Duodenal mucosa (tissue), 2 donors: ENCODE data around the gene UBE2C.
"Not testable (repeated sequence)": the region's sequence is repeated elsewhere in the genome, so short reads cannot be mapped to it uniquely, and the experiment has no call there.

Experiments used
- H3K27ac ChIP-seq: one replicate; pipeline ENCODE4 v1.7.0; 2013; ENCODE audit warnings: low read depth, low read length
- H3K27me3 ChIP-seq, 2 donors: one replicate each; pipeline ENCODE4 v1.7.0; 2013; ENCODE audit warnings: low read length in 2 of 2, control low read depth in 1 of 2; ENCODE audit not compliant: insufficient read depth in 2 of 2, control insufficient read depth in 1 of 2
- H3K36me3 ChIP-seq, 2 donors: one replicate each; pipeline ENCODE4 v1.7.0; 2013; ENCODE audit warnings: low read length in 2 of 2, control low read depth in 1 of 2; ENCODE audit not compliant: insufficient read depth in 2 of 2, control insufficient read depth in 1 of 2
- H3K4me1 ChIP-seq, 2 donors: one replicate each; pipeline ENCODE4 v1.7.0; 2013; ENCODE audit warnings: low read length in 2 of 2, control low read depth in 1 of 2; ENCODE audit not compliant: insufficient read depth in 2 of 2, control insufficient read depth in 1 of 2
- H3K4me3 ChIP-seq, 2 donors: one replicate each; pipeline ENCODE4 v1.7.0; 2013; ENCODE audit warnings: low read length in 2 of 2, low read depth in 1 of 2
- H3K9ac ChIP-seq, 2 donors: one replicate each; pipeline ENCODE4 v1.7.0; 2013; ENCODE audit warnings: low read length in 2 of 2, low read depth in 1 of 2
- H3K9me3 ChIP-seq, 2 donors: one replicate each; pipeline ENCODE4 v1.7.0; 2013; ENCODE audit warnings: low read length in 2 of 2, control low read depth in 1 of 2; ENCODE audit not compliant: control insufficient read depth in 1 of 2

UBE2C gene

DNA sequence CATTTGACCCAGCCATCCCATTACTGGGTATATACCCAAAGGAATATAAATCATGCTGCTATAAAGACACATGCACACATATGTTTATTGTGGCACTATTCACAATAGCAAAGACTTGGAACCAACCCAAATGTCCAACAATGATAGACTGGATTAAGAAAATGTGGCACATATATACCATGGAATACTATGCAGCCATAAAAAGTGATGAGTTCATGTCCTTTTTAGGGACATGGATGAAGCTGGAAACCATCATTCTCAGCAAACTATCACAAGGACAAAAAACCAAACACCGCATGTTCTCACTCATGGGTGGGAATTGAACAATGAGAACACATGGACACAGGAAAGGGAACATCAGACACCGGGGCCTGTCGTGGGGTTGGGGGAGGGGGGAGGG, 14.5 kb upstream of the UBE2C start:
- not testable (repeated sequence) for H3K9me3 ChIP-seq, H3K9ac ChIP-seq, H3K4me1 ChIP-seq, H3K27ac ChIP-seq, H3K4me3 ChIP-seq, H3K27me3 ChIP-seq
- peaks cover 20 to 51% of the 10 kb centered on the region in 2 donors for H3K36me3 ChIP-seq

GRCh38 chr20:45798935-45799642, 13.4 kb upstream of the UBE2C start:
- peaks cover 26 to 57% of the 10 kb centered on the region in 2 donors for H3K36me3 ChIP-seq
- H3K9ac ChIP-seq, result no peak overlapping the region
- no peak overlapping the region for H3K4me3 ChIP-seq
- no peaks in the 10 kb centered on the region for H3K27me3 ChIP-seq
- H3K9me3 ChIP-seq, result no peaks in the 10 kb centered on the region
- no peaks in the 10 kb centered on the region for H3K4me1 ChIP-seq
- no peak overlapping the region for H3K27ac ChIP-seq

DNA sequence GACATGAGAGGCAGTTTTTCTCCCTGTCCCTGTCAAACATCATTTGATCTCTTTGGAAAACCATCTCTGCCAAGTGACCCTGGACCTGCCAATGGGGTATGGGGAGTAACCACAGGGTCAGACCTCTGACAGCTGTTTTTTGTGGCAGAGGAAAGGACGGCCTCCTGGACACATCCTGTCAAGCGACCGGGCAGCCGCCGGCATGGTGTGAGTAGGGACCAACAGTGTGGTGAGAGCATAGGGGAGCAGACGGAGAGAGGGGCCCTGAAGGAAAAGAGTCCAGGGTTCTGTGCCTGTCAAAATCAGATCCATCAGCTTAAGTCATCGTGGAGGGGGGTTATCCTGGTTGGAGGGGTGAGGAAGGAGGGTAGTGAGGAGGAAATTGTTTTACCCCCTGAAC, 10.6 kb upstream of the UBE2C start:
- Histone ChIP-seq H3K27ac (no peak overlapping the region), H3K9me3 (no peaks in the 10 kb centered on the region), H3K27me3 (no peaks in the 10 kb centered on the region), H3K36me3 (peaks cover 28 to 60% of the 10 kb centered on the region in 2 donors), H3K4me1 (no peaks in the 10 kb centered on the region), H3K9ac (no peak overlapping the region), H3K4me3 (no peak overlapping the region)

DNA sequence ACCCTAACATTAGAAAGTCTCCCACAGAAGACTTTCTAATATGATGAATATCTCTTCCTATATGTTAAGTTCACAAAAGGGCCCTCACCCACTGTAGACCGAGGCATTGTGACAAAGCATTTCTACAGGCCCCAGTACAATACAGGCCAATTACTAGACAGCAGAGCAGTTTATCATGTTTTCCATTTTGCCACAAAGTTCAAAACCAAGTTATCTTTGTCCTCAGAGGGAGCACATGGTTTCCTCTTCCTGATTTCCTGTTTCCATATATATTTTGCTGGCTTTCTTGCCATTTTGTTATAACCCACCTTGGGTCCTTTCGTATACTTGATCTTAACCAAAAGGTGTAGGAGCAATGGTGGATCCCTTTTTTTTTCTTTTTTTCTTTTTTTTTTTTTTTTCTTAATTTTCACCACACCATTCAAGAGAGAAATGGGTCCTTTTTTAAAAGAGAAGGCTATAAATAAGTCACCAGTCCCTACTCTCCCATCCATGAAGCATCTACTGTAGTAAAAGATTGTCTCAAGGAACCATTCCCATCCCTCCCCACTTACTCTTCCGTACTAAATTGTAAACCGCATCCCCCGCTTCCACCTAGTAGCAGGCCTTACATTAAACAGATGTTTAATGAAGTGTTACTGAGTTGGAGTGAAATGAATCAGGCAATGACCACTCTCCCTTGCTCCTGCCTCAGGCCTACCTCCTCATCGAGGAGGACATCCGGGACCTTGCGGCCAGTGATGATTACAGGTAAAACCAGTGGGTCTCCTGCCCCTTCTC, 2.1 kb upstream of the UBE2C start:
- Histone ChIP-seq H3K9me3 (no peaks in the 10 kb centered on the region), H3K27me3 (no peaks in the 10 kb centered on the region), H3K27ac (no peak overlapping the region), H3K36me3 (peaks cover 30 to 51% of the 10 kb centered on the region in 2 donors), H3K9ac (no peak overlapping the region), H3K4me3 (no peak overlapping the region), H3K4me1 (peaks cover 8 to 17% of the 10 kb centered on the region in 2 donors)

DNA sequence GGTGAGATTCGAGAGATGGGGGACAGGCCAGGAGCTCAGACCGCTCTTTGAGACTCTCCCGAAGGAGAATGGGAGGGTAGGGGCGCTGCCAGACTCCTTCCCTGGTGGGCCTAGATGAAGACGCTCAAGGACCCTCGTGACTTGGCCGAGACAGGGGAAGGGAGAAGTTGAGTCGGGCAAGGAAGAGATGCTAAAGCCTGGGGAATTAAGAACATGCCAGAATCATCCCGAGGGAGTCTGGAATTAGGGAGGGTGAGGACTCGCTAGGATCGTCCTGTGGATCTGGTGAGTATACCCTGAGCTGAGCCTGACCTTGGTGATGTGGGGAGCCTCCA, 529 bp downstream of the UBE2C start:
- Histone ChIP-seq H3K9me3 (no peaks in the 10 kb centered on the region), H3K36me3 (peaks cover 26 to 34% of the 10 kb centered on the region in 2 donors), H3K4me3 (peak overlapping the region; percentile 76 to 80), H3K27me3 (no peaks in the 10 kb centered on the region), H3K27ac (no peak overlapping the region), H3K9ac (peak overlapping the region; percentile 61 to 67), H3K4me1 (peaks cover 8 to 17% of the 10 kb centered on the region in 2 donors)

DNA sequence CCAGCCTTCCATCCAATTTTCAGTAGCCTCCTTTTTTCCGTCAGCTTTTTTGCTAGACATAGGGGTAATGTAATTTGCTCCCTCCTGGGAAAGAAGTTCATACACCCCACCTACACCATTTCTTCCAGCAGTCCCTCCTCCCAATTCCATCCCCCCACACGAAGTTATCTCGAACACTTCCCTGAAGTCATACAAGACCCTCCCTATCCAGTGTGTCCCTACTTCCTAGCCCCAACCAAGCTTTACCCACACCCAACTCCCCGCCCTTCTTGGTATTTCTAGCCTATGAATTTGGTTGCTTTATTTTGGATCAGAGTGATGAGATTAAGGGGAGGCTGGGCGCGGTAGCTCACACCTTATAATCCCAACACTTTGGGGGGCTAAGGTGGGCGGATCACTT, 1.0 kb downstream of the UBE2C start:
- peak overlapping the region; percentile 76 to 80 for H3K4me3 ChIP-seq
- H3K9ac ChIP-seq, result peak overlapping the region; percentile 61 to 67
- no peaks in the 10 kb centered on the region for H3K9me3 ChIP-seq
- no peaks in the 10 kb centered on the region for H3K27me3 ChIP-seq
- H3K4me1 ChIP-seq, result peaks cover 8 to 17% of the 10 kb centered on the region in 2 donors
- peaks cover 25 to 33% of the 10 kb centered on the region in 2 donors for H3K36me3 ChIP-seq
- no peak overlapping the region for H3K27ac ChIP-seq

- Histone ChIP-seq H3K4me1 (peaks cover 8 to 17% of the 10 kb centered on the region in 2 donors), H3K4me3 (no peak overlapping the region), H3K36me3 (peaks cover 17 to 25% of the 10 kb centered on the region in 2 donors), H3K27ac (no peak overlapping the region), H3K9ac (no peak overlapping the region), H3K9me3 (no peaks in the 10 kb centered on the region), H3K27me3 (no peaks in the 10 kb centered on the region)
Measured at GRCh38 chr20:45814314-45814713, 1.9 kb downstream of the UBE2C start.

- H3K4me3 ChIP-seq, result no peak overlapping the region
- H3K27me3 ChIP-seq, result no peaks in the 10 kb centered on the region
- H3K9me3 ChIP-seq, result no peaks in the 10 kb centered on the region
- peaks cover 0 to 4% of the 10 kb centered on the region in 2 donors for H3K36me3 ChIP-seq
- H3K27ac ChIP-seq, result no peak overlapping the region
- H3K9ac ChIP-seq, result no peak overlapping the region
- peaks cover 8 to 21% of the 10 kb centered on the region in 2 donors for H3K4me1 ChIP-seq
Measured at GRCh38 chr20:45816951-45817350, 4.5 kb downstream of the UBE2C start.

- Histone ChIP-seq H3K4me3 (no peak overlapping the region), H3K27me3 (no peaks in the 10 kb centered on the region), H3K27ac (no peak overlapping the region), H3K9ac (no peak overlapping the region), H3K4me1 (peaks cover 12 to 25% of the 10 kb centered on the region in 2 donors), H3K36me3 (peaks cover 0 to 4% of the 10 kb centered on the region in 2 donors), H3K9me3 (no peaks in the 10 kb centered on the region)
Measured at GRCh38 chr20:45817376-45818194, 5.1 kb downstream of the UBE2C start.

DNA sequence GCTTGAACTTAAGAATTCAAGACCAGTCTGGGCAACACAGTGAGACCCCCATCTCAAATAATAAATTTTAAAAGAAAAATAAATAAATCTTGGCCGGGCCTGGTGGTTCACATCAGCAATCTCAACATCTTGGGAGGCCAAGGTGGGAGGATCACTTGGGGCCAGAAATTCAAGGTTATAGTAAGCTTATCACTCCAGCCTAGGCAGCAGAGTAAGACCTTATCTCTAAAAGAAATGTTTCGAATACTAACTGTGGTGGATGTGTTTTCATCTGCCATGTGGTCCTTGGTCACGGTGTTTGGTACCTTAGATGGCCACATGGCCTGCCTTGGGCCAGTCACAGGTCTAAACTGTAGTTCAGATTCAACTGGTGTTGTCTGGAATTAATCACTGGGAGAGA, 5.8 kb downstream of the UBE2C start:
- H3K4me3 ChIP-seq, result no peak overlapping the region
- H3K4me1 ChIP-seq, result peaks cover 12 to 25% of the 10 kb centered on the region in 2 donors
- no peak overlapping the region for H3K27ac ChIP-seq
- peaks cover 0 to 4% of the 10 kb centered on the region in 2 donors for H3K36me3 ChIP-seq
- H3K9me3 ChIP-seq, result no peaks in the 10 kb centered on the region
- no peak overlapping the region for H3K9ac ChIP-seq
- peaks cover 0 to 1% of the 10 kb centered on the region in 2 donors for H3K27me3 ChIP-seq
